Stimulated activated CD4-positive, alpha-beta T cell treated with anti-CD3 and anti-CD28 coated beads, Interleukin-1b, Interleukin-23, amount 100 ng/mL, for 1 hour (primary cell): ENCODE results near the gene C1QTNF1.

Experiments
- DNase-seq, 2 donors: peaks; one replicate each; pipeline ENCODE4 v3.0.0-alpha.2; 2020; ENCODE audit warnings: low read depth in 2 of 2

C1QTNF1 gene

GRCh38 chr17:79023886-79024771 lies at the start of gene C1QTNF1:
C1QTNF1 (plus strand) TSS chr17:79024169; CDS start chr17:79043969, 19,800 bp downstream.
- DNase-seq, result no peak

- DNase-seq, result no peak
Measured at GRCh38 chr17:78974635-78975591, 49.1 kb upstream of the C1QTNF1 start.

GRCh38 chr17:78976907-78977680 lies 46.9 kb upstream of the C1QTNF1 start:
- DNase-seq, result no peak

GRCh38 chr17:78977681-78977943 lies 46.4 kb upstream of the C1QTNF1 start:
- DNase-seq, result no peak

- DNase-seq, result no peak
Measured at GRCh38 chr17:78977997-78978973, 45.7 kb upstream of the C1QTNF1 start.

GRCh38 chr17:78979780-78980623 lies 44.0 kb upstream of the C1QTNF1 start, which contains the start of gene LGALS3BP:
LGALS3BP (minus strand) TSS chr17:78979923; CDS start chr17:78977191, 2,732 bp downstream.
- no peak for DNase-seq

GRCh38 chr17:78980624-78980972 lies 43.4 kb upstream of the C1QTNF1 start:
- no peak for DNase-seq

- no peak for DNase-seq
Measured at GRCh38 chr17:78981010-78981888, 42.7 kb upstream of the C1QTNF1 start.

- DNase-seq, result no peak
Measured at GRCh38 chr17:78985395-78985794, 38.6 kb upstream of the C1QTNF1 start.

GRCh38 chr17:78986048-78986648 lies 37.8 kb upstream of the C1QTNF1 start:
- DNase-seq, result no peak

- no peak for DNase-seq
Measured at GRCh38 chr17:78986649-78987328, 37.2 kb upstream of the C1QTNF1 start.

GRCh38 chr17:78988152-78988551 lies 35.8 kb upstream of the C1QTNF1 start:
- DNase-seq, result no peak

GRCh38 chr17:78990349-78991016 lies 33.5 kb upstream of the C1QTNF1 start:
- DNase-seq, result no peak

GRCh38 chr17:78991017-78991738 lies 32.8 kb upstream of the C1QTNF1 start:
- DNase-seq, result no peak

- DNase-seq, result no peak
Measured at GRCh38 chr17:78991906-78992532, 31.9 kb upstream of the C1QTNF1 start.
